Prostate gland (tissue), 2 donors: Measurements from ENCODE around the gene PGA4.

Experiments
- POLR2A ChIP-seq: fragments of 450-650 bp; IDR thresholded peaks from one replicate; pipeline ENCODE4 v1.6.1; 2016; ENCODE audit warnings: antibody characterized with exemption, mild to moderate bottlenecking
- POLR2AphosphoS5 ChIP-seq: sonication (generic); formaldehyde crosslinking; IDR thresholded peaks from one replicate; pipeline ENCODE4 v1.6.1; 2017; ENCODE audit warnings: antibody characterized with exemption
- TF ChIP-seq, protein P1 (sequence below), 4 experiments: fragments of 200-600 bp in 2 of 4; fragments of 450-650 bp in 2 of 4; sonication (generic) in 2 of 4; IDR thresholded peaks; 1 replicate in 3 of 4; 2 replicates in 1 of 4; pipeline ENCODE4 v1.5.1; 2016 to 2019; ENCODE audit warnings: antibody characterized with exemption in 4 of 4, mild to moderate bottlenecking in 2 of 4, moderate library complexity in 2 of 4

DNA sequence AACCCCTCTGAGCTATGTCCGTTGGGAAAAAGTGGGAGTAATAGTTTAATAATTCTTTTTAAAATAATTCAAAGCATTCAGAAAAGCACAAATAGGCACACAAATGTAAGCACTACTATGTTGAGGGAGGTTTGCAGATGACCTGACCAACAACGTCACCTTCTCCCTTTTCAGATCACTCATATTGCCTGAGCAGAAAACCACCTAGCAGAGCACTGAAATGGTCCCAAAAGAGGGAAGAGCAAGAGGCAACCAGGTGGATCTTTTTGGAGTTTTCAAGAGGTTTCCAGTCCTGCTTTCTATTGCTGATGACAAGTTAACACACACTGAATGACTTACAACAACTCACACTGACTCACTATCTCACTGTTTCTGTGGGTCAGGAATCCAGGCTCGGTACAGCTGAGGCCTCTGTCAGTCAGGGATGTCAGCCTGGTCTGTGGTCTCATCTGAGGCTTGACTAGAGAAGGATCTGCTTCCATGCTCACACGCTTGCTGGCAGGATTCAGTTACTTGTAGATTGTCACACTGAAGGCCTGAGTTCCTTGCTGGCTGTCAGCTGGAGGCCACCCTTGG lies 23.1 kb upstream of the PGA4 start:
- TF ChIP-seq, protein P1, sequence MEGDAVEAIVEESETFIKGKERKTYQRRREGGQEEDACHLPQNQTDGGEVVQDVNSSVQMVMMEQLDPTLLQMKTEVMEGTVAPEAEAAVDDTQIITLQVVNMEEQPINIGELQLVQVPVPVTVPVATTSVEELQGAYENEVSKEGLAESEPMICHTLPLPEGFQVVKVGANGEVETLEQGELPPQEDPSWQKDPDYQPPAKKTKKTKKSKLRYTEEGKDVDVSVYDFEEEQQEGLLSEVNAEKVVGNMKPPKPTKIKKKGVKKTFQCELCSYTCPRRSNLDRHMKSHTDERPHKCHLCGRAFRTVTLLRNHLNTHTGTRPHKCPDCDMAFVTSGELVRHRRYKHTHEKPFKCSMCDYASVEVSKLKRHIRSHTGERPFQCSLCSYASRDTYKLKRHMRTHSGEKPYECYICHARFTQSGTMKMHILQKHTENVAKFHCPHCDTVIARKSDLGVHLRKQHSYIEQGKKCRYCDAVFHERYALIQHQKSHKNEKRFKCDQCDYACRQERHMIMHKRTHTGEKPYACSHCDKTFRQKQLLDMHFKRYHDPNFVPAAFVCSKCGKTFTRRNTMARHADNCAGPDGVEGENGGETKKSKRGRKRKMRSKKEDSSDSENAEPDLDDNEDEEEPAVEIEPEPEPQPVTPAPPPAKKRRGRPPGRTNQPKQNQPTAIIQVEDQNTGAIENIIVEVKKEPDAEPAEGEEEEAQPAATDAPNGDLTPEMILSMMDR (IDR thresholded peaks at IDR 0.05): no peak
- no peak for TF ChIP-seq POLR2A
- no peak for TF ChIP-seq POLR2AphosphoS5
